Stimulated activated naive CD8-positive, alpha-beta T cell treated with anti-CD3 and anti-CD28 coated beads, Interleukin-15, Interleukin-2, amounts not matched to agents 100 U/mL and 50 U/mL, for 24 hours (primary cell): ENCODE results near the gene BLOC1S3.

Experiments used
- ATAC-seq: fragments of 150-1000 bp; cut with Tn5 transposase; one replicate; pipeline ENCODE4 v1.10.0; 2021
- DNase-seq: peaks from one replicate; pipeline ENCODE4 v3.0.0; 2021

The BLOC1S3 gene

GRCh38 chr19:45182758-45183157 is 4.2 kb downstream of the BLOC1S3 start:
- no peak for DNase-seq
- no peak for ATAC-seq

GRCh38 chr19:45184115-45184514 is 5.5 kb downstream of the BLOC1S3 start:
- DNase-seq (no peak), ATAC-seq (no peak)

GRCh38 chr19:45186509-45187334 is 8.1 kb downstream of the BLOC1S3 start:
- DNase-seq (no peak), ATAC-seq (no peak)

- DNase-seq (peak; percentile 21), ATAC-seq (peak; percentile 69)
These were observed 9.0 kb downstream of the BLOC1S3 start for GRCh38 chr19:45187421-45188100.

GRCh38 chr19:45189971-45190370 is 11.4 kb downstream of the BLOC1S3 start:
- DNase-seq (no peak), ATAC-seq (no peak)

GRCh38 chr19:45191375-45191774 is 12.8 kb downstream of the BLOC1S3 start:
- no peak for ATAC-seq
- no peak for DNase-seq

- ATAC-seq (no peak), DNase-seq (no peak)
These were observed 17.2 kb downstream of the BLOC1S3 start for GRCh38 chr19:45195764-45196163.

GRCh38 chr19:45200568-45200967 is 22.0 kb downstream of the BLOC1S3 start:
- no peak for DNase-seq
- no peak for ATAC-seq

GRCh38 chr19:45202637-45203036 is 24.1 kb downstream of the BLOC1S3 start:
- no peak for DNase-seq
- ATAC-seq = no peak

GRCh38 chr19:45205810-45206209 is 27.2 kb downstream of the BLOC1S3 start:
- DNase-seq (no peak), ATAC-seq (no peak)

- DNase-seq (no peak), ATAC-seq (no peak)
These were observed 27.7 kb downstream of the BLOC1S3 start for GRCh38 chr19:45206328-45206727.

- no peak for ATAC-seq
- no peak for DNase-seq
These were observed 33.3 kb downstream of the BLOC1S3 start for GRCh38 chr19:45211751-45212381.

- no peak for DNase-seq
- ATAC-seq = no peak
These were observed 34.4 kb downstream of the BLOC1S3 start for GRCh38 chr19:45213031-45213430.

GRCh38 chr19:45215391-45216191 is 37.0 kb downstream of the BLOC1S3 start:
- no peak for ATAC-seq
- no peak for DNase-seq

- ATAC-seq = no peak
These were observed 38.1 kb downstream of the BLOC1S3 start for GRCh38 chr19:45216667-45217066.

GRCh38 chr19:45217193-45217956 is 38.8 kb downstream of the BLOC1S3 start:
- no peak for DNase-seq
- ATAC-seq = no peak

More at GRCh38 chr19:45216667-45217066, 38.1 kb downstream of the BLOC1S3 start:
- DNase-seq = no peak

- DNase-seq = no peak
- ATAC-seq = no peak
These were observed 39.4 kb downstream of the BLOC1S3 start for GRCh38 chr19:45217957-45218334.

GRCh38 chr19:45218426-45218825 is 39.8 kb downstream of the BLOC1S3 start:
- DNase-seq (no peak), ATAC-seq (no peak)

- no peak for DNase-seq
These were observed 40.5 kb downstream of the BLOC1S3 start for GRCh38 chr19:45218911-45219743.

GRCh38 chr19:45222724-45223123 is 44.1 kb downstream of the BLOC1S3 start:
- ATAC-seq = no peak
- DNase-seq = no peak

More at GRCh38 chr19:45218911-45219743, 40.5 kb downstream of the BLOC1S3 start:
- ATAC-seq = no peak

GRCh38 chr19:45223879-45224278 is 45.3 kb downstream of the BLOC1S3 start:
- no peak for DNase-seq
- ATAC-seq = no peak
